Smooth muscle cell (in vitro differentiated cells): Measurements from ENCODE around the gene CARS2. TPM values are rescaled to one million over a fixed set of nuclear protein-coding genes. Genes with fewer than 3 reads are reported as not detected.

Experiments used
- DNase-seq: peaks from one replicate; lab custom pipeline; 2025; ENCODE audit not compliant: unreplicated experiment; lab: John Stamatoyannopoulos, UW
- H2AFZ ChIP-seq: fragments of 200-600 bp; sonication (generic); 2 replicates; pipeline ENCODE4 v1.6.0; 2016; ENCODE audit warnings: antibody characterized with exemption, low read depth, mild to moderate bottlenecking
- H3F3A ChIP-seq: fragments of 200-600 bp; sonication (generic); 2 replicates; pipeline ENCODE4 v1.6.0; 2017; ENCODE audit warnings: antibody characterized with exemption, low read depth
- H3K27ac ChIP-seq: fragments of 200-600 bp; sonication (generic); 2 replicates; pipeline ENCODE4 v1.5.1; 2016; ENCODE audit warnings: low read depth, mild to moderate bottlenecking
- H3K27me3 ChIP-seq: fragments of 200-600 bp; sonication (generic); 2 replicates; pipeline ENCODE4 v1.6.1; 2016; ENCODE audit warnings: low read depth, mild to moderate bottlenecking
- H3K36me3 ChIP-seq: fragments of 200-600 bp; sonication (generic); 2 replicates; pipeline ENCODE4 v1.5.1; 2016; ENCODE audit warnings: low read depth
- H3K4me1 ChIP-seq: fragments of 200-600 bp; sonication (generic); 2 replicates; pipeline ENCODE4 v1.5.1; 2016; ENCODE audit warnings: low read depth
- H3K4me2 ChIP-seq: fragments of 200-600 bp; sonication (generic); 2 replicates; pipeline ENCODE4 v1.6.0; 2016; ENCODE audit warnings: mild to moderate bottlenecking
- H3K4me3 ChIP-seq: fragments of 200-600 bp; sonication (generic); 2 replicates; pipeline ENCODE4 v1.5.1; 2016; ENCODE audit warnings: mild to moderate bottlenecking
- H3K79me2 ChIP-seq: fragments of 200-600 bp; sonication (generic); 2 replicates; pipeline ENCODE4 v1.6.0; 2016; ENCODE audit warnings: low read depth, mild to moderate bottlenecking
- H3K9ac ChIP-seq: fragments of 200-600 bp; sonication (generic); 2 replicates; pipeline ENCODE4 v1.6.0; 2016; ENCODE audit warnings: low read depth
- H3K9me3 ChIP-seq: fragments of 200-600 bp; sonication (generic); replicated peaks from 2 replicates; pipeline ENCODE4 v1.5.1; 2016; ENCODE audit warnings: low read depth
- H4K20me1 ChIP-seq: fragments of 200-600 bp; sonication (generic); 2 replicates; pipeline ENCODE4 v1.6.0; 2016; ENCODE audit warnings: low read depth
- WGBS: methylation state at CpG from one replicate; pipeline ENCODE4 v1.1.7; 2016; ENCODE audit warnings: low lambda C conversion rate; 5-methylcytosine and 5-hydroxymethylcytosine counted together
- polyA plus RNA-seq: library from polyadenylated mRNA; unstranded; fragments of >200 nt; fragmentation: Nextera tagmentation; extraction: Ambion mirVana; gene quantifications from 2 replicates; pipeline ENCODE4 v1.2.1, GENCODE V29; 2016
- total RNA-seq: library from RNA; depleted of rRNA; stranded (reverse); fragments of >200 nt; gene quantifications from 2 replicates; pipeline ENCODE4 v1.2.3, GENCODE V29; 2014
- TF ChIP-seq, protein P1 (sequence below): fragments of 200-600 bp; sonication (generic); IDR thresholded peaks from 2 replicates; pipeline ENCODE4 v1.5.1; 2017; ENCODE audit warnings: borderline replicate concordance, mild to moderate bottlenecking, antibody characterized with exemption; ENCODE audit not compliant: insufficient read depth, poor library complexity, severe bottlenecking

The CARS2 gene
- total and polyA plus RNA-seq, 2 experiments from 2014 or later = 37.5 to 71.7 TPM

- DNase-seq = no peak
- 92% methylated on average over 41 of the region's 41 CpGs for WGBS
- no peak overlapping the region for H3K9ac ChIP-seq
Observed at GRCh38 chr13:110624766-110625756, 80.9 kb downstream of the CARS2 start.

GRCh38 chr13:110620596-110620995 is 85.3 kb downstream of the CARS2 start:
- Histone ChIP-seq H3K27me3 (no peaks in the 10 kb centered on the region), H4K20me1 (peaks cover 94% of the 10 kb centered on the region), H3K4me2 (no peak overlapping the region), H2AFZ (no peak overlapping the region), H3K4me3 (no peak overlapping the region), H3K4me1 (peaks cover 11% of the 10 kb centered on the region), H3K27ac (no peak overlapping the region), H3F3A (no peaks in the 10 kb centered on the region), H3K9ac (no peak overlapping the region), H3K36me3 (no peaks in the 10 kb centered on the region), H3K9me3 (no peaks in the 10 kb centered on the region), H3K79me2 (peaks cover 100% of the 10 kb centered on the region)
- no peak for DNase-seq
- 72% methylated on average over 2 of the region's 2 CpGs for WGBS
- TF ChIP-seq, protein P1, sequence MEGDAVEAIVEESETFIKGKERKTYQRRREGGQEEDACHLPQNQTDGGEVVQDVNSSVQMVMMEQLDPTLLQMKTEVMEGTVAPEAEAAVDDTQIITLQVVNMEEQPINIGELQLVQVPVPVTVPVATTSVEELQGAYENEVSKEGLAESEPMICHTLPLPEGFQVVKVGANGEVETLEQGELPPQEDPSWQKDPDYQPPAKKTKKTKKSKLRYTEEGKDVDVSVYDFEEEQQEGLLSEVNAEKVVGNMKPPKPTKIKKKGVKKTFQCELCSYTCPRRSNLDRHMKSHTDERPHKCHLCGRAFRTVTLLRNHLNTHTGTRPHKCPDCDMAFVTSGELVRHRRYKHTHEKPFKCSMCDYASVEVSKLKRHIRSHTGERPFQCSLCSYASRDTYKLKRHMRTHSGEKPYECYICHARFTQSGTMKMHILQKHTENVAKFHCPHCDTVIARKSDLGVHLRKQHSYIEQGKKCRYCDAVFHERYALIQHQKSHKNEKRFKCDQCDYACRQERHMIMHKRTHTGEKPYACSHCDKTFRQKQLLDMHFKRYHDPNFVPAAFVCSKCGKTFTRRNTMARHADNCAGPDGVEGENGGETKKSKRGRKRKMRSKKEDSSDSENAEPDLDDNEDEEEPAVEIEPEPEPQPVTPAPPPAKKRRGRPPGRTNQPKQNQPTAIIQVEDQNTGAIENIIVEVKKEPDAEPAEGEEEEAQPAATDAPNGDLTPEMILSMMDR = no peak

More at GRCh38 chr13:110624766-110625756, 80.9 kb downstream of the CARS2 start:
- Histone ChIP-seq H3K27ac (peak overlapping the region; percentile 34), H4K20me1 (peaks cover 100% of the 10 kb centered on the region), H2AFZ (no peak overlapping the region), H3K36me3 (no peaks in the 10 kb centered on the region), H3K4me2 (no peak overlapping the region), H3K4me3 (no peak overlapping the region), H3K4me1 (no peaks in the 10 kb centered on the region), H3F3A (peaks cover 19% of the 10 kb centered on the region), H3K27me3 (no peaks in the 10 kb centered on the region), H3K79me2 (peaks cover 69% of the 10 kb centered on the region), H3K9me3 (no peaks in the 10 kb centered on the region)
- TF ChIP-seq, protein P1 = no peak

DNA sequence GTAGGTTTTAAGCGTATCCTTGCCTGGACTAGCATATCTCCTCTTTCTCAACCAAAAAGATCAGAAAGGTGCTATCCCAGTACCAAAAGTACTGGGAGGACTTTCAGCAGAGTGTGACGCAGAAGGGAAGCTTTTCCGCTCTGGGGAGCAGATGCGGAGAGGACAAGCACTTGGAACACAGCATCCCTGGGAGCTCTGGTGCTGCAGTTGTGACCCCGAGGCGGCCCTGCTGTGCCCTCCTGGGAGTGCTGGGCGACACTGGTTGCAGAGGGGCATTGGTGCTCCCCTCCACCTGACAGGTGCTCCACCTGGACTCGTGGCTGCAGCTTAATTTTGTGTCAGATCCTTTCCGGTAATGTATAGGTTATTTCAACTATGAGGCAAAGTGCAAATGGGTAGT is 87.1 kb downstream of the CARS2 start:
- Histone ChIP-seq H3K27me3 (no peaks in the 10 kb centered on the region), H3K79me2 (peaks cover 82% of the 10 kb centered on the region), H4K20me1 (peaks cover 75% of the 10 kb centered on the region), H3K27ac (no peak overlapping the region), H3K9ac (no peak overlapping the region), H3K36me3 (no peaks in the 10 kb centered on the region), H3K4me3 (no peak overlapping the region), H3F3A (no peaks in the 10 kb centered on the region), H3K4me2 (no peak overlapping the region), H3K9me3 (no peaks in the 10 kb centered on the region), H3K4me1 (peaks cover 11% of the 10 kb centered on the region), H2AFZ (no peak overlapping the region)
- WGBS = 94% methylated on average over 9 of the region's 9 CpGs
- TF ChIP-seq, protein P1 = no peak
- no peak for DNase-seq

DNA sequence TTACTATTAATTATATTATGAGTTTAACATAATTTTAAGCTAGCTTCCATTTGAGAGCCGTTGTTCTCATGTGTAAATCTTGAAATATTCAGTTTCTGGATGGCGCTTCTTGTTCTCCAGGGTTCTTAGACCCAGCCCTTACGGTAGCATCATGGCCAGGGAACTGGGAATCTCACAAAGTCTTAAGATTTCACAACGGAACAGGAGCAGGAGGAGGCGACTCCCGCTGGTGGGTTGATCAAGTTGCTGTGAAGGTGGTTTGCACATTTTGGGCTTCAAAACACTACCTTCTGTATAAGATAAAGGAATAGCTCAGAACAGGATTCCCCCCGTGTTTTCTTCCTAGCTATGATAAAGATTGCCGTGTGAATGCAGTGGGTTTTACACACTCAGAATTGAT is 87.7 kb downstream of the CARS2 start:
- Histone ChIP-seq H3K4me1 (peaks cover 11% of the 10 kb centered on the region), H3K4me2 (no peak overlapping the region), H3K36me3 (no peaks in the 10 kb centered on the region), H3K79me2 (peaks cover 75% of the 10 kb centered on the region), H2AFZ (no peak overlapping the region), H3K9ac (no peak overlapping the region), H3K27me3 (no peaks in the 10 kb centered on the region), H3K9me3 (no peaks in the 10 kb centered on the region), H3K4me3 (no peak overlapping the region), H3F3A (no peaks in the 10 kb centered on the region), H4K20me1 (peaks cover 69% of the 10 kb centered on the region), H3K27ac (peak overlapping the region; percentile 69)
- TF ChIP-seq, protein P1 = no peak
- no peak for DNase-seq
- 90% methylated on average over 8 of the region's 8 CpGs for WGBS
